Measurements from ENCODE around the gene MED13.
"Not testable (repeated sequence)": the region's sequence is repeated elsewhere in the genome, so short reads cannot be mapped to it uniquely, and the experiment has no call there.

MED13 gene

GRCh38 chr17:61981323-61981722 lies 83.8 kb downstream of the MED13 start:
- DNase-seq = no peak

GRCh38 chr17:61980535-61980934 lies 84.5 kb downstream of the MED13 start:
- no peak for DNase-seq

- no peak for DNase-seq
Observed at GRCh38 chr17:61974115-61974514, 91.0 kb downstream of the MED13 start.

GRCh38 chr17:61972311-61972710 lies 92.8 kb downstream of the MED13 start:
- DNase-seq = no peak

- no peak for DNase-seq
Observed at GRCh38 chr17:61970030-61970429, 95.0 kb downstream of the MED13 start.

GRCh38 chr17:61968757-61969156 lies 96.3 kb downstream of the MED13 start:
- DNase-seq = no peak

GRCh38 chr17:61967729-61968128 lies 97.3 kb downstream of the MED13 start:
- DNase-seq = no peak

- DNase-seq = no peak
Observed at GRCh38 chr17:61966191-61966590, 98.9 kb downstream of the MED13 start.

GRCh38 chr17:61955619-61956018 lies 109.5 kb downstream of the MED13 start:
- no peak for DNase-seq

GRCh38 chr17:61947367-61948078 lies 117.6 kb downstream of the MED13 start:
- DNase-seq = no peak

- no peak for DNase-seq
Observed at GRCh38 chr17:61946359-61946758, 118.7 kb downstream of the MED13 start.

- DNase-seq = no peak
Observed at GRCh38 chr17:61943117-61943516, 122.0 kb downstream of the MED13 start.

GRCh38 chr17:61942085-61942484 lies 123.0 kb downstream of the MED13 start:
- DNase-seq = no peak

GRCh38 chr17:61928101-61928436 lies 137.0 kb downstream of the MED13 start:
- DNase-seq = no peak

GRCh38 chr17:61927208-61928100 lies 137.6 kb downstream of the MED13 start, which contains the start of gene INTS2:
Gene INTS2 (minus strand): TSS chr17:61927982. CDS start chr17:61926644, 1,338 bp downstream.
- peak; percentile 76 to 89 for DNase-seq

GRCh38 chr17:61926826-61927207 lies 138.3 kb downstream of the MED13 start:
- no peak for DNase-seq

- DNase-seq = not testable (repeated sequence)
Observed at GRCh38 chr17:61915162-61915561, 149.9 kb downstream of the MED13 start.

GRCh38 chr17:61908292-61909037 lies 156.6 kb downstream of the MED13 start:
- no peak for DNase-seq

- no peak for DNase-seq
Observed at GRCh38 chr17:61907361-61907760, 157.7 kb downstream of the MED13 start.

- no peak for DNase-seq
Observed at GRCh38 chr17:61904094-61904710, 160.9 kb downstream of the MED13 start.

- no peak for DNase-seq
Observed at GRCh38 chr17:61903251-61903650, 161.8 kb downstream of the MED13 start.

- DNase-seq = no peak
Observed at GRCh38 chr17:61897548-61898180, 167.4 kb downstream of the MED13 start.
